HG03135 (cell line): ENCODE data around the gene ANKRD33B.
"Not testable (repeated sequence)": the region's sequence is repeated elsewhere in the genome, so short reads cannot be mapped to it uniquely, and the experiment has no call there.

Experiments
- ATAC-seq: cut with Tn5 transposase; IDR thresholded peaks from one replicate; pipeline ENCODE4 v1.9.1; 2021; ENCODE audit warnings: mild to moderate bottlenecking, moderate library complexity; ENCODE audit not compliant: unreplicated experiment

Gene ANKRD33B

GRCh38 chr5:10556289-10556807 is 7.5 kb upstream of the ANKRD33B start:
- no peak for ATAC-seq

- no peak for ATAC-seq
These were observed 6.8 kb upstream of the ANKRD33B start for GRCh38 chr5:10556893-10557746.

GRCh38 chr5:10559151-10559550 is 4.7 kb upstream of the ANKRD33B start:
- no peak for ATAC-seq

GRCh38 chr5:10559871-10560270 is 4.0 kb upstream of the ANKRD33B start:
- ATAC-seq = no peak

- peak; percentile 16 for ATAC-seq
These were observed 1.4 kb upstream of the ANKRD33B start for GRCh38 chr5:10562201-10563109.

- ATAC-seq = peak; percentile 31
These were observed 543 bp upstream of the ANKRD33B start for GRCh38 chr5:10563110-10563944.

- peak; percentile 1 for ATAC-seq
These were observed 1.2 kb downstream of the ANKRD33B start for GRCh38 chr5:10564838-10565784.

- no peak for ATAC-seq
These were observed 2.1 kb downstream of the ANKRD33B start for GRCh38 chr5:10565785-10566542.

- ATAC-seq = no peak
These were observed 2.7 kb downstream of the ANKRD33B start for GRCh38 chr5:10566543-10567068.

- no peak for ATAC-seq
These were observed 3.3 kb downstream of the ANKRD33B start for GRCh38 chr5:10567121-10567591.

GRCh38 chr5:10567781-10568321 is 4.0 kb downstream of the ANKRD33B start:
- no peak for ATAC-seq

GRCh38 chr5:10570540-10570939 is 6.7 kb downstream of the ANKRD33B start:
- not testable (repeated sequence) for ATAC-seq

- no peak for ATAC-seq
These were observed 8.6 kb downstream of the ANKRD33B start for GRCh38 chr5:10572451-10572850.

GRCh38 chr5:10573487-10574145 is 9.7 kb downstream of the ANKRD33B start:
- ATAC-seq = no peak

GRCh38 chr5:10574879-10575278 is 11.0 kb downstream of the ANKRD33B start:
- ATAC-seq = not testable (repeated sequence)

- ATAC-seq = no peak
These were observed 12.4 kb downstream of the ANKRD33B start for GRCh38 chr5:10576121-10576789.

GRCh38 chr5:10576790-10577189 is 12.9 kb downstream of the ANKRD33B start:
- ATAC-seq = no peak
